ENCODE results near the gene BZW1. TPM values are rescaled to one million over a fixed set of nuclear protein-coding genes. Genes with fewer than 3 reads are reported as not detected.

The BZW1 gene
- polyA plus RNA-seq, 1 of the 3 experiments (the other 2 are of a cell fraction): 131 TPM

DNA sequence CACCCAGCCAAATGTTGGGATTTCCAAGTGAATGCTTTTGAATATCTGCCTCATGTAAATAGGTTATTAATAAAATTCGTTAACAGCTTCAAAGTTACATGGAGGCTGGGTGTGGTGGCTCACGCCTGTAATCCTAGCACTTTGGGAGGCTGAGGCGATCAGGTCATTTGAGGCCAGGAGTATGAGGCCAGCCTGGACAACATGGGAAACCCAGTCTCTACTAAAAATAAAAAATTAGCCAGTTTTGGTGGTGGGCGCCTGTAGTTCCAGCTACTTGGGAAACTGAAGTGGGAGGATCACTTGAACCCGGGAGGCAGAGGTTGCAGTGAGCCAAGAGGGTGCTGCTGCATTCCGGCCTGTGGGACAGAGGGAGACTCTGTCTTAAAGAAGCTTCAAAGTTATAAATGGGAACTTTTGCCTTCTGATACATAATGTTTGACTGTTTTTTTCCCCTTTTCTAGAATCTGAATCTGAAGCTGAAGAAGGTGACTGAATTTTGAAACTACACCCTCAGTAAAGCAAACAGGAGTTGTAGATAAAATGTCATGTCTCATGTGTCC is 10.1 kb downstream of the BZW1 start:
- Histone ChIP-seq H4K20me1 (ENCODE audit: insufficient read depth) (peaks cover 2% of the 10 kb centered on the region; the same call in 1 of the 2 replicates), H3K4me3 (ENCODE audit: low read depth in 2 of 2, low read length in 1 of 2) (no peak overlapping the region), H3F3A (replicated peaks; ENCODE audit: insufficient read depth) (peaks cover 53% of the 10 kb centered on the region), H3K36me3 (replicated peaks in 1 of 2; ENCODE audit: control insufficient read depth in 1 of 2, insufficient read depth in 2 of 2, low read length in 1 of 2) (peaks cover 50 to 73% of the 10 kb centered on the region in 2 experiments), H3K4me1 (ENCODE audit: control insufficient read depth in 1 of 2, insufficient read depth in 2 of 2, low read depth in 1 of 2, low read length in 1 of 2) (no peaks in the 10 kb centered on the region; a peak in 1 of 4 replicates), H3K4me2 (no peak overlapping the region), H3K9me3 (no peaks in the 10 kb centered on the region), H2AFZ (ENCODE audit: low read depth) (no peak overlapping the region), H3K79me2 (ENCODE audit: insufficient read depth) (peaks cover 34% of the 10 kb centered on the region), H3K27me3 (ENCODE audit: insufficient read depth) (no peaks in the 10 kb centered on the region), H3K27ac (ENCODE audit: low read depth in 2 of 2, low read length in 1 of 2) (no peak overlapping the region), H3K9ac (no peak overlapping the region), H3K9me2 (no peaks in the 10 kb centered on the region)
- ChIA-PET CTCF (interaction anchor here (0.8 kb wide), 1 partner anchor 9 kb away, joined by 4 read pairs; no protein-coding TSS in a partner anchor), POLR2A (no interaction called here)
- over 99% methylated on average over 6 of the region's 6 CpGs for WGBS (ENCODE audit: low lambda C conversion rate)
- TF ChIP-seq MXI1 (IDR thresholded peaks at IDR 0.05; ENCODE audit: low read depth, low read length): no peak
- TF ChIP-seq GABPA (IDR thresholded peaks at IDR 0.05; ENCODE audit: low read depth): no peak
- no peak for TF ChIP-seq YY1 (IDR thresholded peaks at IDR 0.05; ENCODE audit: low read depth)
- TF ChIP-seq, protein P1, sequence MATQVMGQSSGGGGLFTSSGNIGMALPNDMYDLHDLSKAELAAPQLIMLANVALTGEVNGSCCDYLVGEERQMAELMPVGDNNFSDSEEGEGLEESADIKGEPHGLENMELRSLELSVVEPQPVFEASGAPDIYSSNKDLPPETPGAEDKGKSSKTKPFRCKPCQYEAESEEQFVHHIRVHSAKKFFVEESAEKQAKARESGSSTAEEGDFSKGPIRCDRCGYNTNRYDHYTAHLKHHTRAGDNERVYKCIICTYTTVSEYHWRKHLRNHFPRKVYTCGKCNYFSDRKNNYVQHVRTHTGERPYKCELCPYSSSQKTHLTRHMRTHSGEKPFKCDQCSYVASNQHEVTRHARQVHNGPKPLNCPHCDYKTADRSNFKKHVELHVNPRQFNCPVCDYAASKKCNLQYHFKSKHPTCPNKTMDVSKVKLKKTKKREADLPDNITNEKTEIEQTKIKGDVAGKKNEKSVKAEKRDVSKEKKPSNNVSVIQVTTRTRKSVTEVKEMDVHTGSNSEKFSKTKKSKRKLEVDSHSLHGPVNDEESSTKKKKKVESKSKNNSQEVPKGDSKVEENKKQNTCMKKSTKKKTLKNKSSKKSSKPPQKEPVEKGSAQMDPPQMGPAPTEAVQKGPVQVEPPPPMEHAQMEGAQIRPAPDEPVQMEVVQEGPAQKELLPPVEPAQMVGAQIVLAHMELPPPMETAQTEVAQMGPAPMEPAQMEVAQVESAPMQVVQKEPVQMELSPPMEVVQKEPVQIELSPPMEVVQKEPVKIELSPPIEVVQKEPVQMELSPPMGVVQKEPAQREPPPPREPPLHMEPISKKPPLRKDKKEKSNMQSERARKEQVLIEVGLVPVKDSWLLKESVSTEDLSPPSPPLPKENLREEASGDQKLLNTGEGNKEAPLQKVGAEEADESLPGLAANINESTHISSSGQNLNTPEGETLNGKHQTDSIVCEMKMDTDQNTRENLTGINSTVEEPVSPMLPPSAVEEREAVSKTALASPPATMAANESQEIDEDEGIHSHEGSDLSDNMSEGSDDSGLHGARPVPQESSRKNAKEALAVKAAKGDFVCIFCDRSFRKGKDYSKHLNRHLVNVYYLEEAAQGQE (IDR thresholded peaks at IDR 0.05; ENCODE audit: low read depth, low read length): no peak
- TF ChIP-seq ZBTB33 (IDR thresholded peaks at IDR 0.05; ENCODE audit: borderline replicate concordance, low read depth): no peak
- no peak for TF ChIP-seq SIN3A (IDR thresholded peaks at IDR 0.05; ENCODE audit: borderline replicate concordance, low read depth, low read length)
- TF ChIP-seq RFX5 (IDR thresholded peaks at IDR 0.05; ENCODE audit: low read length): no peak
- no peak for TF ChIP-seq CHD2 (IDR thresholded peaks at IDR 0.05; ENCODE audit: low read length, partially characterized antibody)
- TF ChIP-seq NRF1 (IDR thresholded peaks at IDR 0.05; ENCODE audit: low read depth, low read length): no peak
- no peak for TF ChIP-seq EP300 (IDR thresholded peaks at IDR 0.05; ENCODE audit: borderline replicate concordance in 1 of 2, low read depth in 1 of 2, low read length in 1 of 2)
- TF ChIP-seq JUND (IDR thresholded peaks at IDR 0.05): no peak
- TF ChIP-seq TAF1 (IDR thresholded peaks at IDR 0.05; ENCODE audit: borderline replicate concordance, low read depth, low read length): no peak
- no peak for TF ChIP-seq GATA2 (CRISPR knock-in tag; IDR thresholded peaks at IDR 0.05)
- TF ChIP-seq RXRA (IDR thresholded peaks at IDR 0.05; ENCODE audit: borderline replicate concordance, low read depth): no peak
- no peak for TF ChIP-seq USF1 (IDR thresholded peaks at IDR 0.05; ENCODE audit: borderline replicate concordance, low read depth)
- TF ChIP-seq, protein P2, sequence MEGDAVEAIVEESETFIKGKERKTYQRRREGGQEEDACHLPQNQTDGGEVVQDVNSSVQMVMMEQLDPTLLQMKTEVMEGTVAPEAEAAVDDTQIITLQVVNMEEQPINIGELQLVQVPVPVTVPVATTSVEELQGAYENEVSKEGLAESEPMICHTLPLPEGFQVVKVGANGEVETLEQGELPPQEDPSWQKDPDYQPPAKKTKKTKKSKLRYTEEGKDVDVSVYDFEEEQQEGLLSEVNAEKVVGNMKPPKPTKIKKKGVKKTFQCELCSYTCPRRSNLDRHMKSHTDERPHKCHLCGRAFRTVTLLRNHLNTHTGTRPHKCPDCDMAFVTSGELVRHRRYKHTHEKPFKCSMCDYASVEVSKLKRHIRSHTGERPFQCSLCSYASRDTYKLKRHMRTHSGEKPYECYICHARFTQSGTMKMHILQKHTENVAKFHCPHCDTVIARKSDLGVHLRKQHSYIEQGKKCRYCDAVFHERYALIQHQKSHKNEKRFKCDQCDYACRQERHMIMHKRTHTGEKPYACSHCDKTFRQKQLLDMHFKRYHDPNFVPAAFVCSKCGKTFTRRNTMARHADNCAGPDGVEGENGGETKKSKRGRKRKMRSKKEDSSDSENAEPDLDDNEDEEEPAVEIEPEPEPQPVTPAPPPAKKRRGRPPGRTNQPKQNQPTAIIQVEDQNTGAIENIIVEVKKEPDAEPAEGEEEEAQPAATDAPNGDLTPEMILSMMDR (IDR thresholded peaks at IDR 0.05): no peak
- no peak for DNase-seq
